HepG2 (cell line): ENCODE results near the gene CLK4. TPM values are rescaled to one million over a fixed set of nuclear protein-coding genes. Genes with fewer than 3 reads are reported as not detected.

Experiments used
- AHDC1 ChIP-seq: sonication (generic); formaldehyde crosslinking; IDR thresholded peaks from 2 replicates; pipeline ENCODE4 v1.5.1; 2020; ENCODE audit warnings: mild to moderate bottlenecking, missing genetic modification reagents, borderline replicate concordance
- PLSCR1 ChIP-seq: sonication (generic); formaldehyde crosslinking; IDR thresholded peaks from 2 replicates; pipeline ENCODE4 v1.5.0; 2020; ENCODE audit warnings: missing genetic modification reagents, mild to moderate bottlenecking, borderline replicate concordance
- SOX13 ChIP-seq, 3 experiments: fragments of 450-650 bp in 1 of 3; sonication (generic) in 1 of 3; formaldehyde crosslinking in 1 of 3; IDR thresholded peaks in 2 of 3; conservative IDR thresholded peaks in 1 of 3; 2 replicates each; pipeline versions ENCODE4 v1.5.0 to v1.6.1; 2016 to 2020; ENCODE audit warnings: antibody characterized with exemption in 1 of 3, mild to moderate bottlenecking in 1 of 3, missing compliant biosample characterization in 1 of 3, missing genetic modification reagents in 1 of 3, moderate library complexity in 1 of 3
- THAP9 ChIP-seq: sonication (generic); formaldehyde crosslinking; IDR thresholded peaks from 2 replicates; pipeline ENCODE4; 2020; ENCODE audit warnings: missing genetic modification reagents, mild to moderate bottlenecking, borderline replicate concordance
- ZFP90 ChIP-seq: sonication (generic); formaldehyde crosslinking; IDR thresholded peaks from 2 replicates; pipeline ENCODE4 v1.8.0; 2022; ENCODE audit warnings: missing genetic modification reagents, mild to moderate bottlenecking, inconsistent platforms, borderline replicate concordance
- polyA plus RNA-seq, 8 experiments: library from polyadenylated mRNA; depleted of rRNA in 3 of 8; stranded (reverse) in 7 of 8; unstranded in 1 of 8; fragments of >200 nt; fragmentation: Illumina TruSeq in 4 of 8; extraction: Trizol in 4 of 8; gene quantifications; 2 replicates each; pipeline versions ENCODE4 v1.2.1 to v1.2.3, GENCODE V29; 2011 to 2016; ENCODE audit warnings: low read depth in 4 of 8, missing spikeins in 1 of 8, mixed read lengths in 1 of 8; ENCODE audit not compliant: insufficient read depth in 1 of 8
- total RNA-seq, 5 experiments: library from RNA; depleted of rRNA; stranded (reverse); fragments of >200 nt; fragmentation: Illumina TruSeq; extraction: Trizol; gene quantifications; 2 replicates each; pipeline ENCODE4 v1.2.3, GENCODE V29; 2016; ENCODE audit warnings: low read depth in 1 of 5

Gene CLK4
- total and polyA plus RNA-seq, 2 of the 13 experiments (the other 11 are each of a cell fraction or from before 2014, with no cell fraction given) = 17.7 to 18.4 TPM

- TF ChIP-seq AHDC1 (CRISPR knock-in tag) = no peak
- no peak for TF ChIP-seq PLSCR1 (CRISPR knock-in tag)
- no peak for TF ChIP-seq THAP9 (CRISPR knock-in tag)
- no peak for TF ChIP-seq SOX13 (IDR thresholded peaks at IDR 0.05)
- no peak for TF ChIP-seq SOX13 (CRISPR knock-in tag; conservative IDR thresholded peaks at IDR 0.05 in 1 of 2, IDR thresholded peaks at IDR 0.05 in 1 of 2)
- no peak for TF ChIP-seq ZFP90 (CRISPR knock-in tag)
Measured at GRCh38 chr5:178675922-178676321, 49.1 kb upstream of the CLK4 start (continued).
